Panc1 (cell line): Measurements from ENCODE around the gene CALB2.

ENCODE experiments used
- POLR2AphosphoS5 ChIP-seq: IDR thresholded peaks from 2 replicates; pipeline ENCODE4 v1.6.1; 2012; ENCODE audit warnings: mild to moderate bottlenecking, low read depth, low read length, moderate library complexity
- SIN3A ChIP-seq: IDR thresholded peaks from 2 replicates; pipeline ENCODE4 v1.6.1; 2012; ENCODE audit warnings: low read depth, mild to moderate bottlenecking, low read length, moderate library complexity, borderline replicate concordance; ENCODE audit not compliant: insufficient read depth
- TCF7L2 ChIP-seq: IDR thresholded peaks from 2 replicates; pipeline ENCODE4 v1.6.1; 2011; ENCODE audit warnings: mild to moderate bottlenecking, low read depth, low read length, inconsistent platforms
- TF ChIP-seq, protein P1 (sequence below): fragments of 450-650 bp; IDR thresholded peaks from 2 replicates; pipeline ENCODE4 v1.5.1; 2017; ENCODE audit warnings: mild to moderate bottlenecking
- TF ChIP-seq, protein P2 (sequence below), 2 experiments: IDR thresholded peaks; 2 replicates each; pipeline ENCODE4 v1.6.1; 2011 to 2012; ENCODE audit warnings: low read depth in 2 of 2, control low read depth in 1 of 2, low read length in 1 of 2, mild to moderate bottlenecking in 1 of 2, moderate library complexity in 1 of 2; ENCODE audit not compliant: insufficient read depth in 1 of 2

DNA sequence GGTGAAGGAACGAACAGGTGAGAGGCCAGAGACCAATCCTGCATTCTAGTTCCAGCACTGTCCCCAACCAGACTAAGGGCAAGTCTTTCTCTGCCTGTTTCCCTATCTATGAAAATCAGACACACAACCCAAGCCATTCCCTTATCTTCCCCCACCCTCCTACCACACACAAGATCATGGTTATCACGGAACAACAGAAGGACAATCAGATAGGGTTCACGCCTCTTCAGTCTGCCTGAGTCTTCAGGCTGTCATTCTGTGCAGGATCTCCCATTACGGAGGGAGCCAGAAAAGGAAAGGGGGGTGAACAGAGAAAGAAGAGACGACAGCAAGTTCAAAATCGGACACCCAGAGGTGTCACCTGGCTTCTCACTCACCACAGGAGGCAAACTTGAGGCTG is 72.2 kb downstream of the CALB2 start:
- TF ChIP-seq, protein P1, sequence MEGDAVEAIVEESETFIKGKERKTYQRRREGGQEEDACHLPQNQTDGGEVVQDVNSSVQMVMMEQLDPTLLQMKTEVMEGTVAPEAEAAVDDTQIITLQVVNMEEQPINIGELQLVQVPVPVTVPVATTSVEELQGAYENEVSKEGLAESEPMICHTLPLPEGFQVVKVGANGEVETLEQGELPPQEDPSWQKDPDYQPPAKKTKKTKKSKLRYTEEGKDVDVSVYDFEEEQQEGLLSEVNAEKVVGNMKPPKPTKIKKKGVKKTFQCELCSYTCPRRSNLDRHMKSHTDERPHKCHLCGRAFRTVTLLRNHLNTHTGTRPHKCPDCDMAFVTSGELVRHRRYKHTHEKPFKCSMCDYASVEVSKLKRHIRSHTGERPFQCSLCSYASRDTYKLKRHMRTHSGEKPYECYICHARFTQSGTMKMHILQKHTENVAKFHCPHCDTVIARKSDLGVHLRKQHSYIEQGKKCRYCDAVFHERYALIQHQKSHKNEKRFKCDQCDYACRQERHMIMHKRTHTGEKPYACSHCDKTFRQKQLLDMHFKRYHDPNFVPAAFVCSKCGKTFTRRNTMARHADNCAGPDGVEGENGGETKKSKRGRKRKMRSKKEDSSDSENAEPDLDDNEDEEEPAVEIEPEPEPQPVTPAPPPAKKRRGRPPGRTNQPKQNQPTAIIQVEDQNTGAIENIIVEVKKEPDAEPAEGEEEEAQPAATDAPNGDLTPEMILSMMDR: no peak
- no peak for TF ChIP-seq POLR2AphosphoS5
- TF ChIP-seq, protein P2, sequence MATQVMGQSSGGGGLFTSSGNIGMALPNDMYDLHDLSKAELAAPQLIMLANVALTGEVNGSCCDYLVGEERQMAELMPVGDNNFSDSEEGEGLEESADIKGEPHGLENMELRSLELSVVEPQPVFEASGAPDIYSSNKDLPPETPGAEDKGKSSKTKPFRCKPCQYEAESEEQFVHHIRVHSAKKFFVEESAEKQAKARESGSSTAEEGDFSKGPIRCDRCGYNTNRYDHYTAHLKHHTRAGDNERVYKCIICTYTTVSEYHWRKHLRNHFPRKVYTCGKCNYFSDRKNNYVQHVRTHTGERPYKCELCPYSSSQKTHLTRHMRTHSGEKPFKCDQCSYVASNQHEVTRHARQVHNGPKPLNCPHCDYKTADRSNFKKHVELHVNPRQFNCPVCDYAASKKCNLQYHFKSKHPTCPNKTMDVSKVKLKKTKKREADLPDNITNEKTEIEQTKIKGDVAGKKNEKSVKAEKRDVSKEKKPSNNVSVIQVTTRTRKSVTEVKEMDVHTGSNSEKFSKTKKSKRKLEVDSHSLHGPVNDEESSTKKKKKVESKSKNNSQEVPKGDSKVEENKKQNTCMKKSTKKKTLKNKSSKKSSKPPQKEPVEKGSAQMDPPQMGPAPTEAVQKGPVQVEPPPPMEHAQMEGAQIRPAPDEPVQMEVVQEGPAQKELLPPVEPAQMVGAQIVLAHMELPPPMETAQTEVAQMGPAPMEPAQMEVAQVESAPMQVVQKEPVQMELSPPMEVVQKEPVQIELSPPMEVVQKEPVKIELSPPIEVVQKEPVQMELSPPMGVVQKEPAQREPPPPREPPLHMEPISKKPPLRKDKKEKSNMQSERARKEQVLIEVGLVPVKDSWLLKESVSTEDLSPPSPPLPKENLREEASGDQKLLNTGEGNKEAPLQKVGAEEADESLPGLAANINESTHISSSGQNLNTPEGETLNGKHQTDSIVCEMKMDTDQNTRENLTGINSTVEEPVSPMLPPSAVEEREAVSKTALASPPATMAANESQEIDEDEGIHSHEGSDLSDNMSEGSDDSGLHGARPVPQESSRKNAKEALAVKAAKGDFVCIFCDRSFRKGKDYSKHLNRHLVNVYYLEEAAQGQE (IDR thresholded peaks at IDR 0.05; ENCODE audit: insufficient read depth in 1 of 2, low read depth in 2 of 2, low read length in 1 of 2): no peak
- no peak for TF ChIP-seq TCF7L2
- TF ChIP-seq SIN3A: no peak
